ENCODE results near the gene TSPAN9. TPM values are rescaled to one million over a fixed set of nuclear protein-coding genes. Genes with fewer than 3 reads are reported as not detected.

TSPAN9 gene
- total RNA-seq, 1 experiment from 2014 or later = 13.4 TPM

GRCh38 chr12:3285570-3285969 lies 208.4 kb downstream of the TSPAN9 start:
- CTCF ChIA-PET = no interaction called here
- peaks cover 7% of the 10 kb centered on the region for H3K36me3 Mint-ChIP-seq (ENCODE audit: insufficient read depth, unreplicated experiment)
- no peak for TF ChIP-seq CTCF (IDR thresholded peaks at IDR 0.05; ENCODE audit: unreplicated experiment)
- intact Hi-C loops (cut with micrococcal nuclease) = no loop called here
- H3K4me1 Mint-ChIP-seq (ENCODE audit: insufficient read depth, unreplicated experiment) = no peaks in the 10 kb centered on the region
- no peak overlapping the region for H3K27ac Mint-ChIP-seq (ENCODE audit: low read depth, unreplicated experiment)
- POLR2A ChIA-PET = no interaction called here
- no TSS peak for BruUV-seq (replicated peaks)
- H3K4me3 Mint-ChIP-seq (ENCODE audit: unreplicated experiment) = no peak overlapping the region
- H3K27me3 Mint-ChIP-seq (ENCODE audit: insufficient read depth, unreplicated experiment) = no peaks in the 10 kb centered on the region
- DNase-seq (ENCODE audit: unreplicated experiment) = no peak
- H3K9me3 Mint-ChIP-seq (ENCODE audit: unreplicated experiment) = no peaks in the 10 kb centered on the region

GRCh38 chr12:3288690-3289089 lies 211.5 kb downstream of the TSPAN9 start:
- Mint-ChIP-seq H3K4me1 (ENCODE audit: insufficient read depth, unreplicated experiment) (no peaks in the 10 kb centered on the region), H3K36me3 (ENCODE audit: insufficient read depth, unreplicated experiment) (no peaks in the 10 kb centered on the region), H3K9me3 (ENCODE audit: unreplicated experiment) (no peaks in the 10 kb centered on the region), H3K27me3 (ENCODE audit: insufficient read depth, unreplicated experiment) (no peaks in the 10 kb centered on the region), H3K4me3 (ENCODE audit: unreplicated experiment) (no peak overlapping the region), H3K27ac (ENCODE audit: low read depth, unreplicated experiment) (no peak overlapping the region)
- BruUV-seq (replicated peaks) = no TSS peak
- CTCF ChIA-PET = interaction anchor here (0.6 to 3.2 kb wide), 4 partner anchors 11 to 515 kb away, joined by 3 to 32 read pairs (median 4); no protein-coding TSS in a partner anchor
- intact Hi-C loops (cut with micrococcal nuclease) = no loop called here
- DNase-seq (ENCODE audit: unreplicated experiment) = no peak
- POLR2A ChIA-PET = interaction anchor here (0.6 kb wide), 2 partner anchors 9 to 213 kb away, joined by 3 to 4 read pairs; no protein-coding TSS in a partner anchor
- TF ChIP-seq CTCF (IDR thresholded peaks at IDR 0.05; ENCODE audit: unreplicated experiment) = no peak

GRCh38 chr12:3289702-3290101 lies 212.5 kb downstream of the TSPAN9 start:
- ChIA-PET POLR2A (no interaction called here), CTCF (interaction anchor here (0.8 to 3.2 kb wide), 4 partner anchors 10 to 488 kb away, joined by 3 to 32 read pairs (median 4); no protein-coding TSS in a partner anchor)
- Mint-ChIP-seq H3K27me3 (ENCODE audit: insufficient read depth, unreplicated experiment) (no peaks in the 10 kb centered on the region), H3K27ac (ENCODE audit: low read depth, unreplicated experiment) (no peak overlapping the region), H3K4me1 (ENCODE audit: insufficient read depth, unreplicated experiment) (no peaks in the 10 kb centered on the region), H3K36me3 (ENCODE audit: insufficient read depth, unreplicated experiment) (no peaks in the 10 kb centered on the region), H3K4me3 (ENCODE audit: unreplicated experiment) (no peak overlapping the region), H3K9me3 (ENCODE audit: unreplicated experiment) (no peaks in the 10 kb centered on the region)
- intact Hi-C loops (cut with micrococcal nuclease) = no loop called here
- DNase-seq (ENCODE audit: unreplicated experiment) = no peak
- no peak for TF ChIP-seq CTCF (IDR thresholded peaks at IDR 0.05; ENCODE audit: unreplicated experiment)
- BruUV-seq (replicated peaks) = no TSS peak

- Mint-ChIP-seq H3K4me3 (ENCODE audit: unreplicated experiment) (no peak overlapping the region), H3K36me3 (ENCODE audit: insufficient read depth, unreplicated experiment) (no peaks in the 10 kb centered on the region), H3K27ac (ENCODE audit: low read depth, unreplicated experiment) (no peak overlapping the region), H3K27me3 (ENCODE audit: insufficient read depth, unreplicated experiment) (no peaks in the 10 kb centered on the region), H3K4me1 (ENCODE audit: insufficient read depth, unreplicated experiment) (no peaks in the 10 kb centered on the region), H3K9me3 (ENCODE audit: unreplicated experiment) (no peaks in the 10 kb centered on the region)
- intact Hi-C loops (cut with micrococcal nuclease) = no loop called here
- no peak for TF ChIP-seq CTCF (IDR thresholded peaks at IDR 0.05; ENCODE audit: unreplicated experiment)
- no TSS peak for BruUV-seq (replicated peaks)
- DNase-seq (ENCODE audit: unreplicated experiment) = no peak
- POLR2A ChIA-PET = interaction anchor here (1.2 kb wide), 1 partner anchor 23 kb away, joined by 3 read pairs; no protein-coding TSS in a partner anchor
- CTCF ChIA-PET = interaction anchor here (0.7 kb wide), 1 partner anchor 231 kb away, joined by 3 read pairs; no protein-coding TSS in a partner anchor
These were observed 214.8 kb downstream of the TSPAN9 start for GRCh38 chr12:3291939-3292338.

All from MCF 10A (cell line).